Smooth muscle cell of the brain vasculature (primary cell): ENCODE results near the gene RNF141.

Experiments used
- DNase-seq: peaks from one replicate; pipeline ENCODE4 v3.0.0-alpha.2; 2012; ENCODE audit warnings: low read depth, low spot score

RNF141 gene

GRCh38 chr11:10483174-10483573, 57.8 kb downstream of the RNF141 start:
- no peak for DNase-seq

GRCh38 chr11:10481560-10482349, 59.2 kb downstream of the RNF141 start:
- no peak for DNase-seq

- no peak for DNase-seq
Measured at GRCh38 chr11:10480760-10481159, 60.2 kb downstream of the RNF141 start.

GRCh38 chr11:10480026-10480425, 61.0 kb downstream of the RNF141 start:
- DNase-seq: no peak

GRCh38 chr11:10478574-10479550, 62.1 kb downstream of the RNF141 start:
- no peak for DNase-seq

- DNase-seq: no peak
Measured at GRCh38 chr11:10478066-10478465, 62.9 kb downstream of the RNF141 start.

- DNase-seq: no peak
Measured at GRCh38 chr11:10477690-10478046, 63.3 kb downstream of the RNF141 start.

- no peak for DNase-seq
Measured at GRCh38 chr11:10476927-10477689, 63.9 kb downstream of the RNF141 start.

- no peak for DNase-seq
Measured at GRCh38 chr11:10476342-10476741, 64.6 kb downstream of the RNF141 start.

- no peak for DNase-seq
Measured at GRCh38 chr11:10474551-10474950, 66.4 kb downstream of the RNF141 start.

GRCh38 chr11:10473371-10473770, 67.6 kb downstream of the RNF141 start:
- DNase-seq: no peak

- DNase-seq: no peak
Measured at GRCh38 chr11:10462746-10463300, 78.2 kb downstream of the RNF141 start.
